GM18498 (cell line): Measurements from ENCODE around the gene SOX18.

Source experiments
- ATAC-seq: cut with Tn5 transposase; IDR thresholded peaks from one replicate; pipeline ENCODE4 v1.9.1; 2021; ENCODE audit warnings: mild to moderate bottlenecking, moderate library complexity; ENCODE audit not compliant: unreplicated experiment

Gene SOX18

DNA sequence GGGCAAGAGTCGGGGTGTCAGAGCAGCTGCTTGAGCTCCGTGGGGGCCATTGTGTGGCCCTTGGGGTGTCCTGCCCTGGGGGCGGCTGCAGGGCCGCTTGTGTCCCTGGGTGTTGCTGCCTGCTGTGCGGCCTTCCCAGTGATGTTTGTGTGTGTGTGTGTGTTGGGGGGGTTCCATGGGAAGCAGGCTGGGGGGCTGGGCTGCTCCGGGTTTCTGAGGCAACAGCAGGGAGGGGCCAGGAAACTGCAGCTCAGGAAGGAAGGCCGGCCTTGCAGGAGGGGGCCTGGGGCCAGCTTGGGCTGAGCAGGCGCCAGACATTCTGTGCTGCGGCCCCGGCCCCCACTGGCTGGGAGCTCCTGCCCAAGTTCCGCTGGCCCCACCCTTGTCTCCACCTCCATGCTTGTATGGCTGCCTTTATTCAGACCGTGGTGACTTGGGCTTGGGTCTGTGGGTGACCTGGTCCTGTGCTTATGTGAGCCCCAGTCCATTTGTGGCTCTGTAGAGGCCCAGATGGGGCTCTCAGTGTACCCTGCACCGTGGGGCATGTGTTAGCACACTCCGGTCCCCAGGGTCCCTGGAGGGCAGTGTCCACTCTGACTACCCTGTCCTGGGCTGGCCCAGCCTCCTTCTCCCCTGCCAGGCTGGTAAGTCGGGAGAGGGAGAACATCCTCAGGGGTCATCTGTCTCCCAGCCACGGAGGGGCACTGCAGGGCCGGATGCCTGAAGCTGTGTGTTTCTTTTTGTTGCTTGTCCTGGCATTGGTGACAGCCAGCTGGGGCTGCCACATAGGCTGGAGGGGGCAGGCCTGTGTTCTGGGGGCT lies 4.6 kb upstream of the SOX18 start:
- ATAC-seq, result no peak

DNA sequence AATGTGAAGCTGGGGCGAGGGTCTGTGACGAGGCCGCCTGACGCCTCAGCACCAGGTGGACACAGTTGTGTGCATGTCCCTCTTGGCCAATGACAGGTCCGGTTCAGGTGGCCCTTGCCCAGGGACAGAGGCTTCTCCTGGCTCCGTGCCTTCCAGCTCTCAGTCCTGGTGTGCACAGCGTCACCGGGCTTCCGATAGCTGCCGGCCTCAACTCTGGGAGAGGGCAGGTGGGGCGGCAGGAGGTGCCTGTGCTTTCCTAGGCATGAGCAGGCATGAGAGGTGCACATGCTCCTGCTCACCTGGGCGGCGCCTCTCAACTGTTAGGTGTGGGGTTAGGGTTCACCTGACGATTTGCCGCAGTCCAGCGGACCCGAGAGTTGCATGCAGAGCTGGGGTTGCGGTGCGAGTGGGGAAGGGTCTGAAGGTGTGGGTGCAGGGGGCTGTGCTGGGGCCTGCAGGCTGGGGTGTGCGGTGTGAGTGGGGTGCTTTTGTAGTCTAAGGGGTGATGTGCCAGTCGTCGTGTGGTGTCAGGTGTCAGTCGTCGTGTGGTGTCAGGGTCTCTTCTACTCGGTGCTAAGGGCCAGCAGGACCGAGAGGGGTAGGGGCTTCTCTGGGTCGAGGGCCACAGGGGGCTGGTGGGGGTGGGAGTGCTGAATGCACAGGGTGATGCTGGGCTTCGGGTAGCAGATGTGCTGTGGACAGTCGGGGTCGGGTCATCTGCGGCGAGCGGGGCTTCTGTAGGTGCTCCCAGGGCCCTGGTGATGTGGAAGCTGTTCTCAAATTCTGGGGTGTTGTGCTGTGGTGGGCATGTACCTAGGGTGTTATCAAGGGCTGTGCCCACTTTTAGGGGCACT lies 3.8 kb upstream of the SOX18 start:
- ATAC-seq, result no peak

DNA sequence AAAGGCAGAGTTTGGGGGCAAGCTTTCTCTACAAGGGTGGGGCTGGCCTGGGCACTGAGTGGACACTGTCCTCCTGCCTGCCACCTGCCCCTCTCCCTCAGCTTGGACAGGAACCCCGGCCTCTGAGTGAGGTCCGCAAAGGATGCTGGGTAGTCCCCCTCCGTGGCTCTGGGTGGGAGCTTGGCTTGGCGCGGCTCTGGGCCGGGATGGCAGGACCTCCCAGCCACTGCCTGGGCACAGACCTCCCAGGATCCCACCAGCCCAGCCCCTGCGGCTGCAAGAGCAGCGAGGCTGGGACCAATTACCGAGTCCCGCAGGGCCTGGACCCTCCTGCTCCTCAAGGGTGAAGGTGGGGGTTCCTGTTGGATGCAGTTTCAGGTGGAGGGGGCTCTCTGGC lies 2.9 kb upstream of the SOX18 start:
- ATAC-seq, result no peak

DNA sequence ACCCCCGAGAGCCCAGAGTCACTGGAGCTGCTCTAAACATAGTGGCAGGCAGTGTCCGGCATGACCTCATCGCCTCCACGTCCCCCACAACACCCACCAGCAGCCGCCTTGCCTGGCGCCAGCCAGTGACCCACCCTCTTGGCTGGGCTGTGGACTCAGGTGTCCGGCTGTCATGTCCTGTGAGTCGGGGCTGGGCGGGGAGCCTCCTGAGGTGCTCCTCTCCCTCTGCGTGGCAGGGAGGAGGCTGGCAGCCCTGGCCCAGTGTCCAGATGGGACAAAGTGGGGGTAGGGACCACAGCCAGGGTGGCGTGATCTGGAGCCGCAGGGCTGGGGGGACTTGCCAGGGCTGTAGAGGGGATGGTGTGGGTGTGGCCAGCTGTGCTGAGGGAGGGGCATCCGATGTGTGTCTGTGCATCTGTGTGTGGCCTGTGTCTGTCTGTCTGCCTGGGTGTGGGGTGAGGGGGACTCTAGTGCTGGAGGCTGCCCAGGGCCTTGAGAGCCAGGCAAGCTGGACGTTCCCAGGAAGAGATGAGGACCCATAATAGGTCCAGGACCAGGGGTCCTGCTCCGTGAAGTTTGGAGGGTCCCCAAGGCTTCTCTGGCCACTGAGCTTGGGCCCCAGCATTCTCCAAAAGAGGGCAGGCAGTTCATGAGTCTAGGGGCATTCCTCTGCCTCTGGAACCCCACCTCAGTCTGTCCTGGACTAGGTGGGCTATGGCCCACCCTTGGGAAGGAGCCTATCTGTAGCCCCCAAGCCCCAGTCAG lies 2.3 kb upstream of the SOX18 start:
- ATAC-seq, result no peak

DNA sequence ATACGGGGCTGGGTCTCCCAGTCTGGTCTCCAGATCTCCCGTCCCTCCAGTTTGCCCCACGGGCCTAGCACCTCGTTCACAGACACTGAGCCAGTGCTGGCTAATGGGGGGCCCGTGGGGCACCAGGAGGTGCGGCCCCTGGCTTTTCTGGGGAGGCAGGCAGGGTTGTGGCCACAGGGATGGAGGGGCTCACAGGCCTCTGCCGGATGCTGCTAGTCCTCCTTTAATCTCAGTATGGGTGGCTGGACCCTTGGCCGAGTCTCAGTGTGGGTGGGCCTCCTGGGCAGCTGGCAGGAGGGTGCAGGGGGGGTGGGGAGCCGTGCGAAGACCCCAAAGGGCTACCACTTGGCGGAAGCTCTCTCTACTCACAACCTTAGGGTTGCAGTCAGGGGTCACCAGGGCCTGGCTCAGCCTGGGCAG lies 1.6 kb upstream of the SOX18 start:
- ATAC-seq, result no peak

DNA sequence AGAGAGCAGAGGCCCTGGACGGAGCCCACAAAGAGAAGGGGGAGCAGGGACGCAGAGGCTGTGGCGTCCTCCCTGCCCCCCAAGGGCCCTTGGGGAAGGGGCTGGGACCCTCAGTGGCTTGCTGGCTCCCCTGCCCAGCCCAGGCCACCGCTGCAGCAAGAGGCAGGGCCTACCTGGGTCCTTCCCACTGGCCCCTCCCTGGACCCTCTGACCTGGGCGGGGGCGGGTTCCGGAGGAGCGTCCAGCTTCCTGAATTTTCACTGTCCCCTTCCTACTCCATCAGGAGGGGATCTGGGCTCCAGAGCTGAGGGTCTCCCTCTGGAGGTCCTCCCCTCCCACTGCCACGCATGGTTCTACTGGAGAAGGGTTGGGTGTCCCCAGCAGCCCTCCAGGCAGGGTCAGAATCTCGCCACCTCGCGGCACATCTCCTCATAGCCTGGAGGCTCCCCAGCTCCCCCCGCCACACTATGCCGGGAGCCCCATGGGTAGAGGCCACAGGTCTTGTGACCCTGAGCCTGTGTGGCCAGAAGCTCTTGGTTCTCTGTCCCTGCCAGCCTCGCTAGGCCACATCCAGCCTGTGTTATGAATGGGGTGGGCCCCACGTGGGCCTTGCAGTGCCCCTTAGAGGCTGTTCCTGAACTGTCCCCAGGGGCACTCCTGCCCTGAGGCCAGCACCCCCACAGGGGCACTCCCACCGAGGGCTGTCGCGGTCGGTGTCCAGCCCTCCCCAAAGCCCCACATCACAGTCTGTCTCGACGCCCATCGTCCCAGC lies 1.0 kb upstream of the SOX18 start:
- no peak for ATAC-seq

DNA sequence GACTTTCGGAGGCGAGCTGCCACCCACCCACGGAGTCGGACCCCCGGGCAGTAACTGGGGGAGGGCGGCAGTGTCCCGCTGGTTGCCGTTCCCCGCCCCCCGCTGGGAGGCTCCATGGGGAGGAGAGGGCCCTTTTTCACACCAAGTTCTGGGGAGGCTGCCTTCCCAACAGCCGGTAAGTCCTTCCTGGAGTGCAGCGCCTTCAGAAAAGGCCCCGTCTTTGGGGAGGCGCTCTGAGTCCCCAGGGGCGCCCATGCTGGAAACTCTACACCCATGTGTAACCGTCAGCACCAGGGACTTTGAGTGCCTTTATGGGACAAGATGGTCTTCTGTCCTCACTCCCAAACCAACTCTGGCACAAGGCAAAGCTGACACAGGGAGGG lies 430 bp upstream of the SOX18 start:
- ATAC-seq, result no peak

DNA sequence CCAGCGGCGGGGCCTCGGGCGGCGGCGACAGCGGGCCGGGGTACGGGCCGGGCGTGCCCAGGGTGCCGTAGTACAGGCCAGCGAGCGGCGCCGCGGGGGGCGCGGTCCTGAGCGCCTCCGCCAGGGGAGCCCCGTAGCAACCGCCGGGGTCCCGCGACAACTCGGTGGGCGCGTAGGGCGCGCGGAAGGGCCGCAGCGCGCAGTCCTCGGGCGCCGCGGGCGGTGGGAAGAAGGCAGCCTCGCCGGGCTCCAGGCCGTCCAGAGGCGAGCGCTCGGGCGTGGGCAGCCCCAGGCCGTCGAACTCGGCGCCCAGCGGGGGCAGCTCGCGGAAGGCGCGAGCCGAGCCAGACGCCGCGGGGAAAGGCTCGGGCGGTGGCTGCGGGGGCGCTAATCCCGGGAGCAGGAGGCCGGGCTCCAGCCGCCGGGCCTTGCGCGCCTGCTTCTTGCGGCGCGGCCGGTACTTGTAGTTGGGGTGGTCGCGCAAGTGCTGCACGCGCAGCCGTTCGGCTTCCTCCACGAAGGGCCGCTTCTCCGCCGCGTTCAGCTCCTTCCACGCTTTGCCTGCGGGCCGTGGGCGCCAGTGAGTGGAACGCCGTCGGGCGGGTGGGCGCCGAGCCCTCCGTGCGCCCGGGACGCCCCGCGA lies 916 bp downstream of the SOX18 start:
- no peak for ATAC-seq

DNA sequence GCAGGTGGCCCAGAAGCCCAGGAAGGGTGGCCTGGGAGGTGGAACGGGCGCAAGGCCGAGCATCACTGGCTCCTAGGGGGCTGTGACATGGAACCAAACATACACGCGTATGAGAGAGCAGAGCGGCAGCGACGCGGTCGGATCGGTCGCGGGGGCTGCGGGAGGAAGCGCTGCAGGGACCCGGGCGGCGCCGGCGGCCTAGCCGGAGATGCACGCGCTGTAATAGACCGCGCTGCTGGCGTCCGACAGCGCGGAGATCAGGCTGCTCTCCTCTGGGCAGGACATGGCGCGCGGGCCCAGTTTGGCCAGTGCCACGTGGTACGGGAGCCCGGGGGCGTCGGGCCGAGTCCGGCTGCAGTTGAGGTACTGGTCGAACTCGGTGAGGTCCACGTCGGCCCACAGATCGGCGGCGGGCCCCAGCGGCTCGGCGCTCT lies 1.5 kb downstream of the SOX18 start:
- no peak for ATAC-seq

DNA sequence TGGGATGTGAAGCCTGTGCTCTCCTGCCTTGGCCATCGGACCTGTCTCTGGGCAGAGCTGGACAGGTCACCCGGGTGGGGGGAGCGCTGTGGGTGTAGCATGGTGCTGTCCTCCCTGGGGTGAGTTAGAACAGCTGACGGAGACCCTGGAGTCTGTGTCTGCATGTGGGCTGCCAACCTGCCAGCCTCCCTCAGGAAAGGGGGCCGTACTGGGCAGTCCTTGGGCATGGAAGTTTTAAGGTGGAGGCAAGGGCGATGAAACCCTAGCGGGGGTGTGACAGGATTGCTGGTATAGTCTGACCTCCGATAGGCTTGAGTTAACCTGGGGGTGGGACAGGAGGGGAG lies 2.4 kb downstream of the SOX18 start:
- ATAC-seq, result no peak

DNA sequence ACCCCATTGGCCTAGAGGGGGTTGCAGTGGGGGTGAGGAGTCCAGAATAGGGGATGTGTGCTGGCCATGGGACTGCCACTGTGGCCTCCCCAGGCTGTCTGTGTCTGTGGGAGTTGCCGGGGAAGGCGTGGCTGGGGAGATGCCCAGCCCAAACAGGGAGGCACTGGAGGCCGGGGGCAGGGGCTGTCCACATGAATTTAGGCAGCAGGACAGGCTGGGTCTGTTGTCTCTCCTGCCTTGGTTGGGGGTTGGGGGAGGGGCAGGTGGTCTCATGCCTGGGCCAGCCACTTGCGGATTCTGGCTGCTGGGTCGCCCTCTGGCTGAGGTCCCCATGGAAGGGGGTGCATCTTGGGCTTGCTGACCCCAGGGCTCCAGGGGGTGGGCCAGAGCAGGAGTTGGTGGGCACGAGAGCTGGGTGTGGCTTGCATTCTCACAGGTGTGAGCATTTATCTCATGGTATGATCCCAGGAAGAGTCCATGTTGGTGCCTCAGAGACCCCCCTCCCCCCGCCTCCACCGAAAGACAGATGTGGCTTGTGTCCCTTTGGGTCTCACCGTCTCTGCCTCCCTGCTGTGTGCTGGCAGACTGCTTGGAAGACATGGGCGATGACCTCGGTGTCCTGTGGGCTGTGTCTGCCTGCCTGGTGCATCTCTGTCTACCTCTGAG lies 4.0 kb downstream of the SOX18 start:
- no peak for ATAC-seq

DNA sequence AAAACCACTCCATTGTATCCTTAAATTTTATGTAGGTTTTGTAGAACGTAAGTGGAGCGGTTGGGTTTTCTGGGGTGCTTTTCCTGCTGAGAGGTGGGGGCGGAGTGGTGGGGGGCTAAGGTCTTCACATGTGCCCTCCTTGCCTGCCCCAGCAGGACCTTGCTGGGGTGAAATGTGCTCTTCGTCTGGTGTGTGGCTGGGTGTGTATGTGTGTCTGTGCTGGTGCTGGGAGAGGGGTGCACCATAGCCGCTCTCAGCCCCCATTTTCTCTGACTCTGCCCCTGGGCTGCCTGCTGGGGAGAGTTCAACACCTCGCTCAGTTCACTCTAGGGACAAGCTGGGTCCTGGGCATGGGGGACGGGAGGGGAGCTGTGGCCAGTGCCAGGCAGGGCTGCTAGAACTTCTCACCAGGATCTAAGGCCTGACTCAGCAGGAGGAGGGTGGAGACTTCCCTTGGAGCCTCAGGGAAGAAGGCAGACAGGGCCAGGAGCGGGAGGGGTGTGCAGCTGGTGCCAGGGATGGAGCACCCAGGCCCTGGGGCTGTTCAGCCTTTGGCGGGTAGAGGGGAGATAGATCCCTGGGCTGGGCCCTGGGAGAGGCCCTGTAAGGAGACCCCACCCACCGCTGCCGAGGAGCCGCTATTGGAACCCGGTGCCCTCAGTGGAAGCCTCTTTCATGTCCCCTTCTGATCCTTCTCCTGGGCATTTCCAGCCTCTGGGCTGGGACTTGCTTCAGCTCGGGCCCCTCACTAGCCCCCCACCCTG lies 4.8 kb downstream of the SOX18 start:
- ATAC-seq, result no peak

DNA sequence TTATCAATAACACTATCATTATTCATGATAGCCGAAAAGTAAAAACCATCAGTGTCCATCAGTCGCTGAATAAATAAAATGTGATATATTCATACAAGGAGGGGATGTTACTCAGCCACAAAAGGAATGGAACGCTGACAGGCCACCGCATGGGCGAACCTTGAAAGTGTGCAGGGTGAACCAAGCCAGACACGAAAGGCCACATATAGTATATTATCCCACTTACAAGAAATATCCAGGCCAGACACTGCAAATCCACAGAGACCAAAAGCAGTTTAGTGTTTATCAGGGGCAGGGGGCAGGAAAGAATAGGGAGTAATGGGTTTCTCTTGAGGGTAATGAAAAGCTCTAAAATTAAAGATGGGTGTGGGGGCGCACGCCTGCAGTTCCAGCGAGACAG lies 5.7 kb downstream of the SOX18 start:
- ATAC-seq, result no peak

DNA sequence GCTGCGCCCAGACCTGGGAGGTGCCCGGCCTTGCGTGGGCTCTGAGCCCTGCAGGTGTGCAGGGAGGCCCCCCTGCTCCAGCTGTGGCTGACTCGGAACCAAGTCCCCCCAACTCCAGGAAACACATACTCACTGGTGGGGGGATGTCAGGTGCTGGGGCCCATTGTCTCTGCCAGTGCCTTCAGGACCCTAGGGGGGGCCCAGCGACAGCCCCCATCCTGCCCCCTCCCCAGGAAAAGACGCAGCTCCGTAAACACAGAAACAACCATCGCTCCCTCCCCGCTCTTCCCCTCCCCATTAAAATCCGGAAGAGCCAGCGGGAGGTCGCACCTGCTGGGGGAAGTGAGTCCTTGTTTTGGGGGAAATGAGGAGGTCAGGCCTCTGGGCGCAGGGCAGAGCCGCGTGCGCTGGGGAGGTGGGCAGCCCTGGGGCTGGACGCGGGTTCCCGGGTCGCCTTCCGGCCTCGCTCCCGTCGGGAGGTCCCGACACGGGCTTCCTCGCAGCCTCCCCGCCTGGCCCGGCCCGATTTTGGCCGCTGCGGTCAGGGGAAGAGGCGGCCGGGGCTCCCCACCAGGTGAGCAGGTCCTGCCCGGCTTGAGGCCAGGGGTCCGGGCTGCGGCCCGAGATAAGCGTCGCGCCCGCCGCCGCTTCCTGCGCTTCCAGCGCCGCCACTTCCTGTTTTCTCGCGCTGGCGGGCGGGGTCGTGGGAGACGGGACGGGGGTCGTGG lies 7.2 kb downstream of the SOX18 start:
- ATAC-seq, result no peak

DNA sequence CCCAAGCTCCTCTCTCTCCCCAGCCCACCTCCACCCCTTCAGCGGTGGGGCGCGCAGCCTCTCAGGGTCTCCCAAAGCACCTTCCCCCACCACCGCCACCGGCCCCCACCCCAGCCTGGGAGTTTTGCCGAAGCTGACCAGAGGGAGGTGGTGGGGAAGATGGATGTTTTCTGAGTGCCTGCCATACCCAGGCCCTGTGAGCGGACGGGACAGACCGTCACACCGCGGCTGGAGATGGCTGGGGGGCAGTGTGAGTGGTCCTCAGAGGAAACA lies 7.7 kb downstream of the SOX18 start:
- ATAC-seq, result no peak

DNA sequence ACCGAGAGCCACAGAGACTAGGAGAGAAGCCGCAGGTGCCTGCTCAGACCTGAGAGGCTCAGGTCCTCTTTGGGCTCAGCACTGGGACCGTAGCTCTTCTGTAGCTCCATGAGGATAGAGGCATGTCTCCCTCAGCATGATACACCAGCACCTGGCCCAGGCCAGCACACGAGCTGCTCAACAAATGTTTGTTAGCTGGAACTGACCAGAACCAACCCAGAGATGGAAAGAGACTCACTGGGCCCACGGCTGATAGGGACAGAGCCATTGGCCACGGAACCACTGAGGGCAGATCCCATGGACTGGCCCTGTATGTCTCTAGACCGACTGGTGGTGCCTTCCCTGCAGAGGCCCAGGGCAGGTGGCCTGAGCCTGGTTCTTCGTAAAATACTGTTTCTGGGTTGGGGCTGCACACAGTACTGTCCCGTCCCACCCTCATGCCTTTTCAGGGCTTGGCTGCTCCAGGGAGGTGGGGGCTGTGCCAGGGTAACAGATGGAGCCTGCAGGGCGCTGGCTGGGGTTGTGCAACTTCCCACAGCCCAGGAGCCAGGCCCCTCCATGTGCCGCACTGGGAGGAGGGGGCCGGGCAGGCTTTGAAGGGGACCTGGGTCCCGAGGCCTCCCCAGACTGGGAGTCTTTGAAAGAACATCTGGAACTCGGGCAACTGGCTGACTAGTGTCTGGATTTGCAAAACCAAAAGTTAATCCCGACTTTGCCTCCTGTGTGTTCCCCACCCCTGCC lies 8.2 kb downstream of the SOX18 start:
- ATAC-seq, result no peak

DNA sequence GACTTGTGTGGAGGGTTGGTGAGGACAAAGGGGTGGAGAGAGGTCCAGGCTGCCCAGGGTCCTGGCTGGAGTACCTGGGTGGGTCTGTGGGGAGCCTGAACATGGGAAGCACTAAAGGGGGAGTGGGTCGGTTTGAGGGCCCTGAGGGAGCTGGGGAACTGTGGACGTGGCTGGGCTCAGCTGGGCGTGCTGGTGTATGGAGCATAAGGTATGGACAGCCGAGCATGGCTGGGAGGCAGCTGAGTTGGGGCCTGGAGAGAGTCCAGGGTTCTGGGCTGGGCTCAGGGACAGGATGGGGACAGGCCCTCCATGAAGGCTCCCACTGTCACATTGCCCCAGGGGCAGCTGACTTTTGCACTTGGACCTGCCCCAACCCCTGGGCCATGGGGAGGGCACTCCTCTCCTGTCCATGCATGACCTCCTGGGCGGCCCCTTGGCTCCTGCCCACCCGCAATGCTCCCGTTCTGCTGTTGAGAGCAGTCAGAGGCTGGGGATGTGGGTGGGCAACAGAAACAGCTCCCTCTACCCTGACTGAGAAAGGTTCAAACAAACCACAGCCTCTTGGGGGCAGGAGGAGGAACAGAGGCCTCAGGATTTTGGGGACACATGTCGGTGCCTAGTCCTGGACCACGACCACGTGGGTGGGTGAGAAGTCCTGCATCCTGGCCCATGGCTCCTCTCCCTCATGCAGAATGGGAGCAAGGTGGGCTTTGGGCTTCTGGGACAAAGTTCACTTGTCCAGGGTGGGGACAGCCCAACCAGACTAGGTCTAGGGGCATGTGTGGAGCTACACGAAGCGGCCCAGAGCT lies 9.0 kb downstream of the SOX18 start:
- no peak for ATAC-seq
